Metanephros (tissue), 2 donors: ENCODE results near the gene PKMYT1. TPM values are rescaled to one million over a fixed set of nuclear protein-coding genes. Genes with fewer than 3 reads are reported as not detected.

Source experiments
- small RNA-seq: library from RNA; depleted of rRNA; stranded (forward); fragments of <200 nt; gene quantifications from one replicate; pipeline ENCODE3, GENCODE V24; 2014; ENCODE audit warnings: low replicate concordance
- total RNA-seq: library from RNA; depleted of rRNA; stranded (reverse); fragments of >200 nt; gene quantifications from one replicate; pipeline ENCODE4 v1.2.3, GENCODE V29; 2014

PKMYT1 gene
- 8.6 TPM for total RNA-seq

DNA sequence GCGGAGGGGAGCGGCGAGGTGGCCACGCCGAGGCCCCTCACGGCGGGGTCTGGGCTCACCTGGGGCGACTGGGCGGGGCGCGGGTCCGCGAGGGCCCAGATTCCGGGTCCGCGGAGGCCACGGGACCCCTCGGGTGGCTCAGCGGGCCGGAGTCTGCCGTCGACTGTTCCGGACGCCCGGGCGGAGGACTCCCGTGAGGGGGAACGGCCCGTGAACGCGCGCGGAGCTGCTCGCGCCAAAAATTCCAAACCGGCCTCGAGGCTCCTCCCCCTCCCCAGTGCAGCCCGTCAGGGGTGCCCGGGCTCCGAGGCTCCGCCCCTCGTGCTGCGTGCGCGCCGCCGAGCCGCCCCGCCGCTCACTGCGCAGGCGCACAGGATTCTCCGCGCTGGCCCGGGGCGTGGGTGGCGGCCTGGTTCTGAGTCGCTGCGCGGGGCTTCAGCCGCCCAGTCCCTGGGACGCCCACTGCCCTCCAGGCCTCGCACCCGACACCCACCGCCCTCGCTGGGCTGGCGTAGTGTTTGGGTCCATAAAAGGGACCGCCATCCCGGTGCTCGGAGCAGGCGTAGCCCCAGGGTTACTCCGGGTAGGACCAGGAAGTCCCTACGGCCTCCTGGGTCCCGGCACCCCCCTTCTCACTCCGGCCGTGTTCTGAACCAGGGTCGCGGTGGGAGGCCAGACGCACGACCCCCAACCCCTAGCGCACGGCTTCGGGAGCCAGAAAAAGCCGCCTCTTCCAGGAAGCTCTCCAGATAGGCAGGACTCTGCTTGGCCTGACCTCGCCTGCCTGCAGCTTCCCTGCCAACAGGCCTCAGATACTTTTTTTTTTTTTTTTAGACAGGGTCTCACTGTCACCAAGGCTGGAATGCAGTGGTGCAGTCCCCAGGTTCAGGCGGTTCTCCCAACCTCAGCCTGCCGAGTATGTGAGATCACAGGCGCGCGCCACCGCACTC lies at the start of gene PKMYT1:
TSS of gene PKMYT1 (minus strand) at position 220 of the 950 bp plus-strand sequence. CDS start 789 bp downstream, outside the sequence.

DNA sequence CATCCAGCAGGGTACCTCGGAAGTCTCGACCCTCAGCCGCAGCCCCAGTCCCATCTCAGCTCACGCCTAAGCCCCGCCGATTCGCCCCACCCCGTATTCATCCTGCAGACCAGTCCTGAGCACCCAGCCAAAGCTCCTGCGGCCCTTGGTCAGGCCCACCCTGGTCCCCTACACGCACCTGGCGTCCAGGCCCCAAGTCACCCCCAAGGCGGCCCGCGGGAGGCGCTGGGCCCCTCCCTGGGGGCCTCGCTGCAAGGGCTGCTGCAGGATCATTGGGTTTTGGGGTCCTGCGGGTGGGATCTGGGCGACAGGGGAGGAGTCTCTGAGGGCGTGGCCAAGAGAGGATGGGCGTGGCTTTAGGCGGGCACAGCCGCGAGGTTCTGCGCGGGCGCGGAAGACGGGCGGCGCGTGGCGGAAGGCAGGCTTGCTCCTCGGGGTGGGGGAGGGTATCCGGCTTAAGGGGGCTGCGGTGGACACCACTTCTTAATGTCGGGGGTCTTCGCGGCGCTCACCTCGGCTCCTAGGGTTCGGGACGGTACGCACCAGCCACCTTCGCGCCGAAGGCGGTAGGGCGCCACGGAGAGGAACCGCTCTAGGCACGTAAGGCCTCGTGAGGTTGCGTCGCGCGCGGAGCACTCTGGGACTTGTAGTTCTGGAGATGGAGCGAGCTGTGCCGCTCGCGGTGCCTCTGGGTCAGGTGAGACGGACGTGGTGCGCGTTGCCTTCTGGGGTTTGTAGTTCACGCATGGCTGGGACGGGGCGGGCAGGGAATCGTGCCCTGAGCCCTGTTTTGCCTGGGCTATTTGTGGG lies 43.6 kb upstream of the PKMYT1 start, which contains the start of the genes HCFC1R1 and THOC6:
TSS of gene HCFC1R1 (minus strand) at position 274 of the 810 bp plus-strand sequence. CDS start at position 273, 1 bp downstream.
TSS of gene THOC6 (plus strand) at position 367 of the 810 bp plus-strand sequence. CDS start at position 659, 292 bp downstream.

DNA sequence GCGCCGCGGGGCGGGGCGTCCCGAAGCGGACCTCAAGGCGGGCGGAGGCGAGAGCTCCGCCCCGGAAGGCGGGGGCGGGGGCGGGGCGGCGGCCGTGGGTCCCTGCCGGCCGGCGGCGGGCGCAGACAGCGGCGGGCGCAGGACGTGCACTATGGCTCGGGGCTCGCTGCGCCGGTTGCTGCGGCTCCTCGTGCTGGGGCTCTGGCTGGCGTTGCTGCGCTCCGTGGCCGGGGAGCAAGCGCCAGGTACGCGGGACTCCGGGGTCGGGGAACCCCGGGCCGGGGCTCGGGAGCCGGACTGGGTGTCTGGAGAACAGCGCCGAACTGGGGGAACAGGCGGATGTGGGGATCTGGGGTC lies 40.0 kb upstream of the PKMYT1 start, which contains the start of gene TNFRSF12A:
TSS of gene TNFRSF12A (plus strand) at position 122 of the 357 bp plus-strand sequence. CDS start at position 152, 30 bp downstream.

DNA sequence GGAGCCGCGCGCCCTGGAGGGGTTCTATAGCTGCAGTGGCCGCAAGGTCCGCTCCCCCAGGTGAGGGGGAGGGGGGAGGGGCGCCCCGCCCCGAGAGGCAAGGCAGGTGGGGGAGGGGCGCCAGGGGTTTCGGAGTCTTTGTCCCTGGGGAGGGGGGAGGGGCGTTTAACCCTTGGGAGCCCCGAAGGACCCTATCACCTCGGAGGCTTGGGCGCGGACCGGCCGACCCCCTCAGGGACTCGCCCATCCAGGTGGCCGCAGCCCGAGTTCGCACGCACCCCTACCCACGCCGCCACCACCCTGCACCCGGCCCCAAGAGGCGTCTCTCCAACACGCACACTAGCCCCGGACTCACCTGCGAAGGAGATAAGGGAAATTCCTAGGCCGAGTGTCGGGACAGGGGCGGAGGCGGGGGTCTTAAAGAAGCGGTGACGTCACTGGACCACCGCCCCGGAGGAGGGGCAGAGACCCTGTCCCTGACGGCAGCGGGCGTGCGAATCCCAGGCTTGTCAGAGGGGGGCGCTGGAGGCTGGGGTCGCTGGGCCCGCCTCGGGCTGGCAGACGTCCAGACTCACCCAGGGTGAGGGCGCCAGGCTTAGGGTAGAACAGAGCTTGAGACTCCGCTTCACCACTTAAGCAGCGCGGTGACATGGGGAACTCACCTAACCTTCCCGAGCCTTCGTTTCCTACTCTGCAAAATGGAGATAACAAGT lies 37.7 kb upstream of the PKMYT1 start, which contains the start of gene CLDN6:
TSS of gene CLDN6 (minus strand) at position 390 of the 713 bp plus-strand sequence. CDS start 2,162 bp downstream, outside the sequence.

DNA sequence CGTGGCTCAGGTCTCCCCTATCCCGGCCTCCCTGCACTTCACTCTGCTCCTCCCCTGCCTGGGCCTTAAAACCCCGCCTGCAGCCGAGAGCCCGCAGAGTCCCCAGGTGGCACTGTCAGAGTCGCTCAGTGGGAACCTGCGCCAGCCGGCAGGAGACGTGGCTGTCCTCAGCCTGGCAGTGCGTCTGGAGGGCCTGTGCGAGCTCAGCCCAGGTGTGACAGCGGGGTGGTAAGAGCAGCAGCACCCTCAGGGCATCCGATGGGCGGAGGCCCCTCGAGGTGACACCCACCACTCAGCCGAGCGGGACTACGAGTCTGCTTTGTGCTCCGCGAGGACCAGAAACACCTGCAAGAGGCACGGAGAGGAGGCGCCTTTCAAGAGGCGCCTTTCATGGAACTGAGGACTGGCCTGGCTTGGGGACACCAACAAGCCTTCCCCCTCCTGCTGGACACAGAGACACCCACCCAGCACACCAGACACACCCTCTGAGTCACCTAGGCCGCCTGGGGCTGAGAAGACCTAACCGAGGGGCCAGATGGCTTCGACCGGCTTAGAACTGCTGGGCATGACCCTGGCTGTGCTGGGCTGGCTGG lies 32.7 kb upstream of the PKMYT1 start, which contains the start of gene CLDN9:
TSS of gene CLDN9 (plus strand) at position 96 of the 593 bp plus-strand sequence. CDS start at position 536, 440 bp downstream.

DNA sequence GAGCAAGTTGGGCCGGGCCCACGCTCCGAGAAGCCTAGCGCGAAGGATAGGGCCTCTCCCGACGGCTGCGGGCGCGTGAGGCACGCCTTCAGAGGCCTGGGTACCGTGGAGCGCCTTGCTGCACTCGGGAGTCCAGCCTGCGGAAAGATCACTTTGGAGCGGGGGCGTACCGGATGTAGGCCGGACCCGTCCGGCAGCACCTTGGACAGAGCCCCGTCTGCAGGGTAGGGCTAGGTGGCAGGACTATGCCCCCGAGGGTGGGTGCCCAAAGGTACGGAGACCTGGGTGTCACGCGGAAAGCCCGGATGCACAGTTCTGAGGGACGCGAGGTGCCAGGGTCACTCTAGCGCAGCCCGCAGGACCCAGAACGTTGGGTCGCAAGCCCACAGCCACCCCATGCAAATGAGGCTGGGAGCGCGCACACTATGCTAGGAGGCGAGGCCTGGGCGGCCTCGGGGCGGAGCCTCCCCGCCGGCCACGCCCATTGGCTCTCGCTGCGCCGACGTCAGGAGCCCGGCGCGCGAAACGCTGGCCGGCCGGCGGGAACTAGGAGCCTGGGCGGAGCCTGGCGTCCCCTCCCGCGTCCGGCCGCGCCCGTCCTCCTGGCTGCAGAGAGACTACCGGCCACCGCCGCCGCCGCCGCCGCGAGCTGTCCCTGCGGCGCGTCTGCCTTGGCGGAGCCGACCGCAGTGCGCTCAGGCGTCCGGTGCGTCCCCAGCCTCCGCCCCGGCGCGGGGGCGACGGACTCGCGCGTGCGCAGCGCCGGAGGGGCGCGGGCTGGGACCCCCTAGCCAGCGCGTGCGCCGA lies 11.3 kb downstream of the PKMYT1 start, which contains the start of gene PAQR4:
TSS of gene PAQR4 (plus strand) at position 611 of the 807 bp plus-strand sequence. CDS start 327 bp downstream, outside the sequence.

DNA sequence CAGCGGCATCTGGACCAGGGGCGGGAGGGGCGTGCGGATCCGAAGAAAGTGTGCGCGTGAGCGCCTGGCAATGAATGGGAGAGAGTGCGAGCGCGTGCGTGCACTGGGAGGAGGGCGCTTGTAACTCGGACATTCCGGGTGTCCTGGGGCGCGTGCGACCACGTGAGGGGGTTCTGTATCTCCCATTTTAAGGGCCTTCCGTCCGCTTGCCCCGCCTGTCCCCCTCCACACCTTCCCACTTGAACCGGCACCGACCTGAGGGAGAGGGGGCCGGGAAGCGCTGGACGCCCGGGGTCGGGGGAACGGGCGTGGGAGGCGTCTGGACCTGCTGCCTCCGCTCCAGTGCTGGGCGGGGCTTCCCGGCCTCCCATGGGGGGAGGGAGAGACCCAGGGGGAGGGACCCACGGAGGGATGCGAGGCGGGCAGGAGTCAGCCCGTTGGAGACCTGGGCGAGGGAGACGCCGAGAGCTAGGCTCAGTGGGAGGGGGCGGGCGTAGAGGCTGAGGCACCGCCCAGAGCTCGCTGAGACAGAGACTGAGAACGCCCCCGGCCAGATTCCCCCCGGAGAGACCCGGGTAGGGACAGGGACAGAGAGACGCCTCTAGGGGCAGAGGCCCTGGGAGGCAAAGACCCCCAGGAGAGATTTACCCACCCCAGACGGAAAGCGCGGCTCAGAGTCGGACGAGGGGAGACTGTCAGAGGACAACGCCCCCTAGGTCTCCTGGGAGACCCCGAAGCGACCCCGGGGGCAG lies 16.3 kb downstream of the PKMYT1 start, which contains the start of gene KREMEN2:
TSS of gene KREMEN2 (plus strand) at position 553 of the 752 bp plus-strand sequence. CDS start 246 bp downstream, outside the sequence.

Small RNAs within 50 kb of the gene (small RNA-seq; reads per million reads assigned to genes)
- gene LINC00514, result not detected

Other genes with a start within 250 kb of the PKMYT1 start
- 260 TPM for gene SRRM2, start 227.8 kb downstream of the PKMYT1 start, total RNA-seq
- 166 TPM for gene ELOB, start 203.2 kb downstream of the PKMYT1 start, total RNA-seq
- gene PRSS33, start 192.9 kb downstream of the PKMYT1 start, total RNA-seq, result 1.2 TPM
- not detected for gene PRSS41, start 182.0 kb downstream of the PKMYT1 start, total RNA-seq
- gene PRSS21, start 163.2 kb downstream of the PKMYT1 start, total RNA-seq, result not detected
- 0.70 TPM for gene ZG16B, start 150.1 kb downstream of the PKMYT1 start, total RNA-seq
- 4.1 TPM for gene PRSS22, start 122.3 kb downstream of the PKMYT1 start, total RNA-seq
- 44.1 TPM for gene FLYWCH2, start 97.2 kb downstream of the PKMYT1 start, total RNA-seq
- 23.8 TPM for gene FLYWCH1, start 68.5 kb downstream of the PKMYT1 start, total RNA-seq
- 2.9 TPM for gene KREMEN2, start 16.2 kb downstream of the PKMYT1 start, total RNA-seq
- 5.2 TPM for gene PAQR4, start 11.1 kb downstream of the PKMYT1 start, total RNA-seq
- gene CLDN9, start 32.5 kb upstream of the PKMYT1 start, total RNA-seq, result 2.5 TPM
- gene CLDN6, start 37.7 kb upstream of the PKMYT1 start, total RNA-seq, result 7.6 TPM
- gene TNFRSF12A, start 39.9 kb upstream of the PKMYT1 start, total RNA-seq, result 25.6 TPM
- gene HCFC1R1, start 43.5 kb upstream of the PKMYT1 start, total RNA-seq, result 25.4 TPM
- gene THOC6, start 43.6 kb upstream of the PKMYT1 start, total RNA-seq, result 18.2 TPM
- 3.3 TPM for gene BICDL2, start 56.5 kb upstream of the PKMYT1 start, total RNA-seq
- 4.4 TPM for gene MMP25, start 66.1 kb upstream of the PKMYT1 start, total RNA-seq
- gene IL32, start 85.2 kb upstream of the PKMYT1 start, total RNA-seq, result 44.8 TPM
- 0.12 TPM for gene ZSCAN10, start 118.8 kb upstream of the PKMYT1 start, total RNA-seq
- 19.0 TPM for gene ZNF205, start 132.1 kb upstream of the PKMYT1 start, total RNA-seq
- gene ZNF213, start 154.6 kb upstream of the PKMYT1 start, total RNA-seq, result 13.0 TPM
- gene OR1F1, start 207.8 kb upstream of the PKMYT1 start, total RNA-seq, result not detected